HepG2 (cell line): ENCODE results near the gene KANSL3. TPM values are rescaled to one million over a fixed set of nuclear protein-coding genes. Genes with fewer than 3 reads are reported as not detected.

Experiments used
- CCDC6 ChIP-seq: sonication (generic); formaldehyde crosslinking; IDR thresholded peaks from 2 replicates; pipeline ENCODE4 v1.8.1; 2022; ENCODE audit warnings: mild to moderate bottlenecking, missing genetic modification reagents, moderate library complexity
- CENPT ChIP-seq: sonication (generic); formaldehyde crosslinking; IDR thresholded peaks from 2 replicates; pipeline ENCODE4 v1.8.0; 2022; ENCODE audit warnings: low read depth, mild to moderate bottlenecking, moderate library complexity, missing genetic modification reagents
- DPF2 ChIP-seq: sonication (generic); formaldehyde crosslinking; IDR thresholded peaks from 2 replicates; pipeline ENCODE4 v1.4.0; 2020; ENCODE audit warnings: mild to moderate bottlenecking, low read depth, missing genetic modification reagents, borderline replicate concordance
- FIP1L1 ChIP-seq: fragments of 200-400 bp; formaldehyde crosslinking; IDR thresholded peaks from 2 replicates; pipeline ENCODE4 v1.6.1; 2018; ENCODE audit warnings: low read depth, mild to moderate bottlenecking, low read length, moderate library complexity, borderline replicate concordance; ENCODE audit not compliant: insufficient read depth
- GFI1 ChIP-seq: sonication (generic); formaldehyde crosslinking; IDR thresholded peaks from 2 replicates; pipeline ENCODE4 v1.5.0; 2020; ENCODE audit warnings: missing genetic modification reagents, mild to moderate bottlenecking, borderline replicate concordance
- HDAC1 ChIP-seq: sonication (generic); formaldehyde crosslinking; IDR thresholded peaks from 2 replicates; pipeline ENCODE4 v1.5.1; 2020; ENCODE audit warnings: mild to moderate bottlenecking, missing genetic modification reagents
- KMT2B ChIP-seq: IDR thresholded peaks from 2 replicates; pipeline ENCODE4 v1.6.1; 2016; ENCODE audit warnings: missing genetic modification reagents, missing compliant biosample characterization
- MTA3 ChIP-seq: sonication (generic); formaldehyde crosslinking; IDR thresholded peaks from 2 replicates; pipeline ENCODE4 v1.4.0; 2020; ENCODE audit warnings: missing genetic modification reagents
- NFKB2 ChIP-seq: sonication (generic); formaldehyde crosslinking; IDR thresholded peaks from 2 replicates; pipeline ENCODE4 v1.4.0; 2020; ENCODE audit warnings: missing genetic modification reagents, borderline replicate concordance
- NFYB ChIP-seq: sonication (generic); formaldehyde crosslinking; IDR thresholded peaks from 2 replicates; pipeline ENCODE4 v1.4.0; 2020; ENCODE audit warnings: missing genetic modification reagents
- RFX5 ChIP-seq: IDR thresholded peaks from 2 replicates; pipeline ENCODE4 v1.6.1; 2011; ENCODE audit warnings: low read depth, low read length, improper control_type of control experiment
- RXRA ChIP-seq: sonication (generic); formaldehyde crosslinking; IDR thresholded peaks from 2 replicates; pipeline ENCODE4 v1.5.1; 2020; ENCODE audit warnings: missing genetic modification reagents
- SETDB1 ChIP-seq: sonication (generic); formaldehyde crosslinking; IDR thresholded peaks from 2 replicates; pipeline ENCODE4 v1.5.1; 2020; ENCODE audit warnings: missing genetic modification reagents, mild to moderate bottlenecking, borderline replicate concordance
- STAT5B ChIP-seq: sonication (generic); formaldehyde crosslinking; IDR thresholded peaks from 2 replicates; pipeline ENCODE4 v1.4.0; 2020; ENCODE audit warnings: missing genetic modification reagents
- ZBTB21 ChIP-seq: sonication (generic); formaldehyde crosslinking; IDR thresholded peaks from 2 replicates; pipeline ENCODE4 v1.4.0; 2020; ENCODE audit warnings: missing genetic modification reagents
- ZMAT3 ChIP-seq: sonication (generic); formaldehyde crosslinking; conservative IDR thresholded peaks from 2 replicates; pipeline ENCODE4 v1.7.0; 2021; ENCODE audit warnings: missing genetic modification reagents
- ZNF225 ChIP-seq: sonication (generic); formaldehyde crosslinking; IDR thresholded peaks from 2 replicates; pipeline ENCODE4 v1.4.0; 2020; ENCODE audit warnings: mild to moderate bottlenecking, missing genetic modification reagents
- ZNF253 ChIP-seq: sonication (generic); formaldehyde crosslinking; IDR thresholded peaks from 2 replicates; pipeline ENCODE4 v1.8.0; 2022; ENCODE audit warnings: mild to moderate bottlenecking, missing genetic modification reagents, borderline replicate concordance
- ZNF3 ChIP-seq: IDR thresholded peaks from 2 replicates; pipeline ENCODE4 v1.7.0; 2017; ENCODE audit warnings: inconsistent platforms
- ZNF30 ChIP-seq: sonication (generic); formaldehyde crosslinking; IDR thresholded peaks from 2 replicates; pipeline ENCODE4 v1.5.0; 2020; ENCODE audit warnings: mild to moderate bottlenecking, missing genetic modification reagents
- ZNF333 ChIP-seq: sonication (generic); formaldehyde crosslinking; IDR thresholded peaks from 2 replicates; pipeline ENCODE4 v1.4.0; 2020; ENCODE audit warnings: mild to moderate bottlenecking, missing genetic modification reagents, borderline replicate concordance
- ZNF670 ChIP-seq: sonication (generic); formaldehyde crosslinking; IDR thresholded peaks from 2 replicates; pipeline ENCODE4 v1.8.0; 2022; ENCODE audit warnings: mild to moderate bottlenecking, missing genetic modification reagents, borderline replicate concordance
- polyA plus RNA-seq, 8 experiments: library from polyadenylated mRNA; depleted of rRNA in 3 of 8; stranded (reverse) in 7 of 8; unstranded in 1 of 8; fragments of >200 nt; fragmentation: Illumina TruSeq in 4 of 8; extraction: Trizol in 4 of 8; gene quantifications; 2 replicates each; pipeline versions ENCODE4 v1.2.1 to v1.2.3, GENCODE V29; 2011 to 2016; ENCODE audit warnings: low read depth in 4 of 8, missing spikeins in 1 of 8, mixed read lengths in 1 of 8; ENCODE audit not compliant: insufficient read depth in 1 of 8
- total RNA-seq, 5 experiments: library from RNA; depleted of rRNA; stranded (reverse); fragments of >200 nt; fragmentation: Illumina TruSeq; extraction: Trizol; gene quantifications; 2 replicates each; pipeline ENCODE4 v1.2.3, GENCODE V29; 2016; ENCODE audit warnings: low read depth in 1 of 5
- TF ChIP-seq, protein P1 (sequence below): IDR thresholded peaks from 2 replicates; pipeline ENCODE4 v1.6.1; 2016; ENCODE audit warnings: missing genetic modification reagents, missing compliant biosample characterization
- TF ChIP-seq, protein P2 (sequence below): IDR thresholded peaks from 2 replicates; pipeline ENCODE4 v1.6.1; 2016; ENCODE audit warnings: low read depth, control low read depth
- TF ChIP-seq, protein P3 (sequence below): IDR thresholded peaks from 2 replicates; pipeline ENCODE4 v1.6.1; 2012; ENCODE audit warnings: inconsistent platforms
- TF ChIP-seq, protein P4 (sequence below): IDR thresholded peaks from 2 replicates; pipeline ENCODE4 v1.6.1; 2018; ENCODE audit warnings: missing genetic modification reagents
- TF ChIP-seq, protein P5 (sequence below): sonication (generic); formaldehyde crosslinking; conservative IDR thresholded peaks from 2 replicates; pipeline ENCODE4 v1.8.1; 2023; ENCODE audit warnings: missing genetic modification reagents

Gene KANSL3
- total and polyA plus RNA-seq, 2 of the 13 experiments (the other 11 are each of a cell fraction or from before 2014, with no cell fraction given) = 20.8 to 37.3 TPM

DNA sequence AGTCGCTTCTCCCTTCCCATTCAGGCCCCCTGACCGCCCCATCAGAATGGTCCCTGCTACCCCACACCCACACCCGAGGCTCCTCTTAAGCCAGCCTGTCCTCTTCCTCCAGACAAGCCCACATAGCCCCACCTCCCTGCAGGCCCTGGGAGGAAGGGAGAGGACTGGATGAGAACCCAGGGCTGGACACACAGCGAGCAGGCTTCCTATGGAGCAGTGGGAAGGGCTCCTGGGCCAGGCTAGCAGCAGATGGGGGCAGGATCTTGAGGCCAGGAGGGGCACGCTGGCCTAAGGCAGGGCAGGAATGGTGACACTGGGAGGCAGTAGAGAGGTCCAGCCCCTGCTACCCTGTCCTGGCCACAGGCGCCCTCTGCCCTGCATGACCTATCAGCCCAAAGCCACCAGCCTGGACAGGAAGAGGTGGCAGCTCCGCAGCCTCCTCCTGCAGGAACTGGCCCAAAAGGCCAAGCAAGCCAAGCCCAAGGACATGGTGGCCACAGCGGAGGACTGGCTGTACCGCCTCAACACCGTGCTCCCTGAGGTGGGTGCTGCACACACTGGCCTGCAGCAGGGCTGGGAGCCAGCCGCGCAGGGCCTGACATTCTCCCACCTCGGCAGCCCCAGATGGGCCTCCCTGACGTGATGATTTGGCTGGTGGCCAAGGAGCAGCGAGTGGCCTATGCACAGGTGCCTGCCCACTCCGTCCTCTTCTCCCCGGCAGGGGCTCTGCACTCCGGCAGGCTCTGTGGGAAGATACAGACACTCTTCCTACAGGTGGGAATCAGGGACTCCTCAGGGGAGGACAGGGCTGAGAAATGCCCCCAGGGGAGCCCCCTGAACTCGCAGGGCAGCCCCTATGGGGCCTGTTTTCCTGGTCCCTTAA, 47.7 kb upstream of the KANSL3 start (continued):
- TF ChIP-seq, protein P1, sequence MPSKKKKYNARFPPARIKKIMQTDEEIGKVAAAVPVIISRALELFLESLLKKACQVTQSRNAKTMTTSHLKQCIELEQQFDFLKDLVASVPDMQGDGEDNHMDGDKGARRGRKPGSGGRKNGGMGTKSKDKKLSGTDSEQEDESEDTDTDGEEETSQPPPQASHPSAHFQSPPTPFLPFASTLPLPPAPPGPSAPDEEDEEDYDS = 0 out of 2 replicates have a peak, but pooled peaks have one; percentile 41
- TF ChIP-seq DPF2 (CRISPR knock-in tag) (no peak), NFYB (CRISPR knock-in tag) (no peak), CCDC6 (CRISPR knock-in tag) (no peak), ZNF333 (no peak), ZNF30 (CRISPR knock-in tag) (no peak), ZNF3 (CRISPR knock-in tag) (no peak), SETDB1 (CRISPR knock-in tag) (no peak), ZNF225 (CRISPR knock-in tag) (peak; percentile 92; the same call in 1 of the 2 replicates), CENPT (CRISPR knock-in tag) (0 out of 2 replicates have a peak, but pooled peaks have one; percentile 82), ZMAT3 (CRISPR knock-in tag) (no peak), GFI1 (CRISPR knock-in tag) (no peak), ZBTB21 (CRISPR knock-in tag) (no peak), HDAC1 (CRISPR knock-in tag) (peak; percentile 37; the same call in 1 of the 2 replicates), ZNF670 (no peak), RXRA (CRISPR knock-in tag) (peak; percentile 94), NFKB2 (CRISPR knock-in tag) (peak; percentile 73; the same call in 1 of the 2 replicates), ZNF253 (peak; percentile 91; the same call in 1 of the 2 replicates), RFX5 (no peak), KMT2B (CRISPR knock-in tag) (no peak), MTA3 (CRISPR knock-in tag) (no peak), FIP1L1 (no peak), STAT5B (no peak)
- TF ChIP-seq, protein P2, sequence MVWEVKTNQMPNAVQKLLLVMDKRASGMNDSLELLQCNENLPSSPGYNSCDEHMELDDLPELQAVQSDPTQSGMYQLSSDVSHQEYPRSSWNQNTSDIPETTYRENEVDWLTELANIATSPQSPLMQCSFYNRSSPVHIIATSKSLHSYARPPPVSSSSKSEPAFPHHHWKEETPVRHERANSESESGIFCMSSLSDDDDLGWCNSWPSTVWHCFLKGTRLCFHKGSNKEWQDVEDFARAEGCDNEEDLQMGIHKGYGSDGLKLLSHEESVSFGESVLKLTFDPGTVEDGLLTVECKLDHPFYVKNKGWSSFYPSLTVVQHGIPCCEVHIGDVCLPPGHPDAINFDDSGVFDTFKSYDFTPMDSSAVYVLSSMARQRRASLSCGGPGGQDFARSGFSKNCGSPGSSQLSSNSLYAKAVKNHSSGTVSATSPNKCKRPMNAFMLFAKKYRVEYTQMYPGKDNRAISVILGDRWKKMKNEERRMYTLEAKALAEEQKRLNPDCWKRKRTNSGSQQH (CRISPR knock-in tag) = 0 out of 2 replicates have a peak, but pooled peaks have one; percentile 9
- TF ChIP-seq, protein P3, sequence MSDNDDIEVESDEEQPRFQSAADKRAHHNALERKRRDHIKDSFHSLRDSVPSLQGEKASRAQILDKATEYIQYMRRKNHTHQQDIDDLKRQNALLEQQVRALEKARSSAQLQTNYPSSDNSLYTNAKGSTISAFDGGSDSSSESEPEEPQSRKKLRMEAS = peak; percentile 62; the same call in 1 of the 2 replicates
- TF ChIP-seq, protein P4, sequence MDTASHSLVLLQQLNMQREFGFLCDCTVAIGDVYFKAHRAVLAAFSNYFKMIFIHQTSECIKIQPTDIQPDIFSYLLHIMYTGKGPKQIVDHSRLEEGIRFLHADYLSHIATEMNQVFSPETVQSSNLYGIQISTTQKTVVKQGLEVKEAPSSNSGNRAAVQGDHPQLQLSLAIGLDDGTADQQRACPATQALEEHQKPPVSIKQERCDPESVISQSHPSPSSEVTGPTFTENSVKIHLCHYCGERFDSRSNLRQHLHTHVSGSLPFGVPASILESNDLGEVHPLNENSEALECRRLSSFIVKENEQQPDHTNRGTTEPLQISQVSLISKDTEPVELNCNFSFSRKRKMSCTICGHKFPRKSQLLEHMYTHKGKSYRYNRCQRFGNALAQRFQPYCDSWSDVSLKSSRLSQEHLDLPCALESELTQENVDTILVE = no peak
- TF ChIP-seq, protein P5, sequence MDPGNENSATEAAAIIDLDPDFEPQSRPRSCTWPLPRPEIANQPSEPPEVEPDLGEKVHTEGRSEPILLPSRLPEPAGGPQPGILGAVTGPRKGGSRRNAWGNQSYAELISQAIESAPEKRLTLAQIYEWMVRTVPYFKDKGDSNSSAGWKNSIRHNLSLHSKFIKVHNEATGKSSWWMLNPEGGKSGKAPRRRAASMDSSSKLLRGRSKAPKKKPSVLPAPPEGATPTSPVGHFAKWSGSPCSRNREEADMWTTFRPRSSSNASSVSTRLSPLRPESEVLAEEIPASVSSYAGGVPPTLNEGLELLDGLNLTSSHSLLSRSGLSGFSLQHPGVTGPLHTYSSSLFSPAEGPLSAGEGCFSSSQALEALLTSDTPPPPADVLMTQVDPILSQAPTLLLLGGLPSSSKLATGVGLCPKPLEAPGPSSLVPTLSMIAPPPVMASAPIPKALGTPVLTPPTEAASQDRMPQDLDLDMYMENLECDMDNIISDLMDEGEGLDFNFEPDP (CRISPR knock-in tag) = no peak
